RKO (cell line): ENCODE results near the gene PRR5.

ENCODE experiments used
- DNase-seq: peaks from one replicate; pipeline ENCODE4 v3.0.0-alpha.2; 2016; ENCODE audit warnings: low spot score

The PRR5 gene

GRCh38 chr22:44758344-44758973 is 56.5 kb downstream of the PRR5 start:
- no peak for DNase-seq

- no peak for DNase-seq
Observed at GRCh38 chr22:44759001-44759400, 57.0 kb downstream of the PRR5 start.

GRCh38 chr22:44759430-44760310 is 57.7 kb downstream of the PRR5 start:
- no peak for DNase-seq

- no peak for DNase-seq
Observed at GRCh38 chr22:44760476-44760875, 58.5 kb downstream of the PRR5 start.

- no peak for DNase-seq
Observed at GRCh38 chr22:44761025-44761424, 59.0 kb downstream of the PRR5 start.

- DNase-seq = no peak
Observed at GRCh38 chr22:44764373-44764772, 62.4 kb downstream of the PRR5 start.

- no peak for DNase-seq
Observed at GRCh38 chr22:44764974-44765373, 63.0 kb downstream of the PRR5 start.

- DNase-seq = no peak
Observed at GRCh38 chr22:44765571-44766285, 63.7 kb downstream of the PRR5 start.

- no peak for DNase-seq
Observed at GRCh38 chr22:44773082-44773481, 71.1 kb downstream of the PRR5 start.

GRCh38 chr22:44775862-44776261 is 73.9 kb downstream of the PRR5 start:
- DNase-seq = no peak

GRCh38 chr22:44776605-44777363 is 74.8 kb downstream of the PRR5 start:
- no peak for DNase-seq

- DNase-seq = no peak
Observed at GRCh38 chr22:44777364-44777755, 75.4 kb downstream of the PRR5 start.

- no peak for DNase-seq
Observed at GRCh38 chr22:44780876-44781449, 79.0 kb downstream of the PRR5 start.

- DNase-seq = no peak
Observed at GRCh38 chr22:44782363-44782963, 80.5 kb downstream of the PRR5 start.

- DNase-seq = no peak
Observed at GRCh38 chr22:44783091-44783490, 81.1 kb downstream of the PRR5 start.

GRCh38 chr22:44783581-44783980 is 81.6 kb downstream of the PRR5 start:
- DNase-seq = no peak

- DNase-seq = no peak
Observed at GRCh38 chr22:44786136-44786535, 84.1 kb downstream of the PRR5 start.

GRCh38 chr22:44786610-44787009 is 84.6 kb downstream of the PRR5 start:
- DNase-seq = no peak
